GM20431 (cell line): ENCODE results near the gene CAPN9.
"Not testable (repeated sequence)": the region's sequence is repeated elsewhere in the genome, so short reads cannot be mapped to it uniquely, and the experiment has no call there.

Experiments
- in situ Hi-C: fragments of 300-500 bp; cut with MseI, MboI; formaldehyde crosslinking; loops from one replicate; pipeline ENCODE4 v1.15.0; 2020; ENCODE audit warnings: low sequenced_read_pairs; ENCODE audit not compliant: unreplicated experiment

The CAPN9 gene

DNA sequence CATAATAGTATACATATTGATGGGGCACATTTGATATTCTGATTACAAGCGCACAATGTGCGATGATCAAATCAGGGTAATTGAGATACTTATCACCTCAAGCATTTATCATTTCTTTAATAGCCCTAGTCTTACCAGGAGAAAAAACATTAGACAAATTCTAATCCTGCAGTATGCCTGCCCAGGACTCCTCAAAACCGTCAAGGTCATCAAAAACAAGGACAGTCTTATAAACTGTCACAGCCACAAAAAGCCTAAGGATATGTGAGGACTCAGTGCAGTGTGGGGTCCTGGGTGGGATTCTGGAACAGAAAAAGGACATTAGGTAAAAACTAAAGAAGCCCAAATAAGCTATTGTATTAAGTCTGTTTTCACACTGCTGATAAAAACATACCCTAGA, 19.1 kb downstream of the CAPN9 start:
- in situ Hi-C loops: no loop called here

DNA sequence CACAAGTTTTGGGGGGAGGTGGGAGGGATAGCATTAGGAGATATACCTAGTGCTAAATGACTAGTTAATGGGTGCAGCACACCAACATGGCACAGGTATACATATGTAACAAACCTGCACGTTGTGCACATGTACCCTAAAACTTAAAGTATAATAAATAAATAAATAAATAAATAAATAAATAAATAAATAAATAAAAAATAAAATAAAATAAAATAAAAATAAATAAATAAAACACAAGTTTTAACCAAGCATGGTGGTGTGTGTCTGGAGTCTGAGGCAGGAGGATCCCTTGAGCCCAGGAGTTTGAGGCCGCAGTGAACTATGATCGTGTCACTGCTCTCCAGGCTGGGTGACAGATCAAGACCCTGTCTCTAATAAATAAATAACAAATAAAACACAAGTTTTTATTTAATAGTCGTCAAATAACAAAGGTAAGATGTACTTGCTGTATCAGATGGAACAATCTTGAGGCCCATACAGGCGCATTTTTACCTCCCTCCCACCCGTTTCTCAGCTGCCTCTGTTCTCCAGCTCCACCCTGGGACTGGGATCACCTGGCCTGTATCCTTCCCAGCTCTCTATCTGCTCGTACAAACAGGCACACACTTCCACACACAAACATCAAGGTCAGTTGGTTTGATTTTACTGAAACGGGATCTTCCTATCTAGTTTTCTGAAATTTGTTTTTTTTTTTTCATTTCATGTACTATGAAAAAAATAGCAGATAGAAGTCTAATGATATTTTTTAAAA, 20.8 kb downstream of the CAPN9 start:
- in situ Hi-C loops: not testable (repeated sequence)

DNA sequence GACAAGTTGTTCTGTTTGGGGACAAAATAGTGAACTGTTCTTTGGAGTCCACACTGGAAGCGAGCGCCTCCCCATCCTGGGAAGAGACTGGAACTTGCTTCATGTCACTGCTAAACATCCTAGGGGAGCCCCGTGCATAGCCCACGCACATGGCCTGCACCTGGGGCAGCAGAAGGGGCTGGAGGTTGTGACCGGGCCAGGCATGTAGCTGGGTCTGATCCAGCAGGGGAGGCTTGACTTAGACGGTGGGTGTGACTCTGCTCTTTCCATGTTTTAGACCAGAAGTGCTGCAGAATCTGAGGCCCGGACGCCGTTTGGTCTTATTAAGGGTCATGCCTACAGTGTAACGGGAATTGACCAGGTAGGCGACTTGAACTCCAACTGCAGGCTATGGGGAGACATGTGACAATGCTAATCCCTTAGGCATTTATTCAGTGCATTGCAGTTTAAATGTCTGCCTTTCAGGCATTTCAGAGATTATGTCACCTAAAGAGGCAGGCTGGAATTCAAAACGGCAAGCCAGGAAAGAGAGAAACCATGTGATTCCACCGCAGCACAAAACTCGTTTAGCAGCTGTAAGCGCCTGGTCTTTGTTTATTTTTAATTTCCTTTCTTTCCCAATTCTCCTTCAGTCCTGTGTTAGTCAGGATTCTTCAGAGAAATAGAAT, 21.8 kb downstream of the CAPN9 start:
- in situ Hi-C loops: no loop called here

DNA sequence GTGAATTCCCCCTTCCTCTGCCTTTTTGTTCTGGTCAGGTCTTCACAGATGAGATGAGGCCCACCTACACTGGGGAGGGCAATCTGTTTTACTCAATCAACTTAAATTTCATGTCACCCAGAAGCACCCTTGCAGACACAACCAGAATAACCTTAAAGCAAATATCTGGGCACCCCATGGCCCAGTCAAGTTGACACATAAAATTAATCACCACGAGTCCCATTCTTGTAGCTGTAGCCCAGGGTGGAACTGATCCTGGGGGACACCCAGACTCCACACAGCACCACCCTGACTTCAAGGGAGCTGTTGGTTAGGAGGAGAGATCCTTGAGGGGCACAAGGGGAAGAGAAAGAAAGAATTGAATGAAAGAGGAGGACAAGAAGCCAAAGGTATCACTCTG, 23.1 kb downstream of the CAPN9 start:
- in situ Hi-C loops: no loop called here

- in situ Hi-C loops: no loop called here
Observed at GRCh38 chr1:230771773-230772354, 24.7 kb downstream of the CAPN9 start.

GRCh38 chr1:230772457-230773395, 25.5 kb downstream of the CAPN9 start:
- in situ Hi-C loops: no loop called here

DNA sequence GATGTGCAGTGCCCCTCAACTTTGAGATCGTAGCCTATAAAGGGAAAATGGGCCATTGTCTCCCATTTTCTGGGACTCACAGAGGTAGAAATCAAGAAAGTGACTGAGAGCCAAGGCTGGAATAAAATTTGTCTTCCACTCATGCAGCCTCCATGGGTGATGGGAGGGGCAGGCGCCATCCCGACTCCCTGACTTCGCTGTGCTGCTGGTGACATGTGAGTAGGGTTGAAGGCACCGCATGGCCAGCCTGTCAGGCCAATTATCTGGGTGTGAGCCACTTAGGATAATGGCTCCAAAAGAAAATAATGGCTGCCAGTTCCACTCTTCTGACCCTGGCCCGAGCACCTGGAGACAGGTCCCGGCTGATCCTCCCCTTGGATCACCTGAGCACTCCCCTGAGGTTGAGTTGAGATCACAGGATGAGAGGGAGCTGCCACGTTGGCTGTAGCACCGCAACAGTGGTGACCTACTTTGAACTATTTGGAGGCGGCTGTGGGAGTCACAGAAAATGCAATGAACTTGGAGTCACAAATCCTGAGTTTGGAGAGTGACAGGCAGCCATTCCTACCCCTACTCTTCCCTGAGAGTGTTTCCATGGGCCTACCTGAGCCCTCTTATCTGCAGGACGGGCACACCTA, 26.3 kb downstream of the CAPN9 start:
- in situ Hi-C loops: no loop called here

DNA sequence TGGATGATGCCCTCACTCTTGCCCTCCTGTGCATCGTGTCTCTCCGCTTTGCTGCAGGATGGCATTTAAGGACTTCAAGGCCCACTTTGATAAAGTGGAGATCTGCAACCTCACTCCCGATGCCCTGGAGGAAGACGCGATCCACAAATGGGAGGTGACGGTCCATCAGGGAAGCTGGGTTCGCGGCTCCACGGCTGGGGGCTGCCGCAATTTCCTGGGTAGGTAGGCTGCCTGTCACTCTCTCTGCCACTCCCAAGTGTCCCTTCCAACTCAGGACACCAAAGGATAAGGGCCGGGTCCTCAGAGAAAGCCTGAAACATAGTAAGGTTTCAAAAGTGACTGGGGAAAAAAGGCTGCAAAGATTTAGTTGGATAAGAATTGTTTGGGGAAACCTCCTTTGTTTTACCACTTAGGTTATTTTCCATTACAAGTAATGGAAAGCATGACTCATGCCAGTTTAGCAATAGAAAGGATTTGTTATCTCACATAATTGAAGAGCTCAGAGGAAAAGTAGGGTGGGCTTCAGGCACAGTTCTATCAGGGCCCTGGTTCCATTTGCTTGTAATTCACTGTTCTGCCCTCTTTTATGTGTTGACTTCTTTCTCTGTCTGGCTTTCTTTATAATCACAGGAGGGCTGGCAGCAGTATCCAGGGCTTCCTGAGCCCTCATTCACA, 31.9 kb downstream of the CAPN9 start:
- in situ Hi-C loops: no loop called here

DNA sequence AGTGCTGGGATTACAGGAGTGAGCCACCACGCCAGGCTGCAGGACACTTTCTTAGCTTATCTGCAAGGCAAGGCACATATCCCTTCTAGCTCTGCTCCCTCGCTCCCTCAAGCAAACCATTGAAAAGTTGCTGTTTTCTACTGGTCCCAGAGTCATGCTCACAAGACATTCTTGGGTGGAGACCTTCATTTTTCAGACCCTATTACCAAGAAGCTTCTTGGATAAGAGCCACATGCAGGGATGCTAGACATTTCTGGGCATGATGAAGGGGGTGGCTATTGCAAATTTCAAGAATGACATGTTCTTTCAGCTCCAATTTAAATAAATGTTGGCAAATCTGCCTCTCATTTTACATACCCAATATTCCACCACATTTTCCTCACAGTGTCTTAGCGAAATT, 33.9 kb downstream of the CAPN9 start:
- in situ Hi-C loops: no loop called here

- in situ Hi-C loops: no loop called here
Observed at GRCh38 chr1:230781594-230781993, 34.4 kb downstream of the CAPN9 start.

DNA sequence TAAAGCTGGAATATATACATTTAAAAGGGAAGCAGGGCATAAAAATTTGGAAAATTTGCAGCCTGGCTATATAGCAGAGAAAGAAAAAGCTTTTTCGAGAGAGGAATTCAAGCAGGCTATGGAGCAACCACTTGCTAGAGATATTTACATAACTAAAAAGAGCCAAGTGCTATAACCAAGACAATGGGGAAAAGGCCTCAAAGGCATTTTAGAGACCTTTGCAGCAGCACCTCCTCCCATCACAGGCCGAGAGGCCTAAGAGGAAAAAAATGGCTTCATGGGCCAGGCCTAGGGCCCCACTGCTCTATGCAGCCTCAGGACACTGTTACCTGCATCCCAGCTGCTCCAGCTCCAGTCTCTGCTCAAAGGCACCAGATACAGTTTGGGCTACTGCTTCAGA, 37.0 kb downstream of the CAPN9 start:
- in situ Hi-C loops: no loop called here

DNA sequence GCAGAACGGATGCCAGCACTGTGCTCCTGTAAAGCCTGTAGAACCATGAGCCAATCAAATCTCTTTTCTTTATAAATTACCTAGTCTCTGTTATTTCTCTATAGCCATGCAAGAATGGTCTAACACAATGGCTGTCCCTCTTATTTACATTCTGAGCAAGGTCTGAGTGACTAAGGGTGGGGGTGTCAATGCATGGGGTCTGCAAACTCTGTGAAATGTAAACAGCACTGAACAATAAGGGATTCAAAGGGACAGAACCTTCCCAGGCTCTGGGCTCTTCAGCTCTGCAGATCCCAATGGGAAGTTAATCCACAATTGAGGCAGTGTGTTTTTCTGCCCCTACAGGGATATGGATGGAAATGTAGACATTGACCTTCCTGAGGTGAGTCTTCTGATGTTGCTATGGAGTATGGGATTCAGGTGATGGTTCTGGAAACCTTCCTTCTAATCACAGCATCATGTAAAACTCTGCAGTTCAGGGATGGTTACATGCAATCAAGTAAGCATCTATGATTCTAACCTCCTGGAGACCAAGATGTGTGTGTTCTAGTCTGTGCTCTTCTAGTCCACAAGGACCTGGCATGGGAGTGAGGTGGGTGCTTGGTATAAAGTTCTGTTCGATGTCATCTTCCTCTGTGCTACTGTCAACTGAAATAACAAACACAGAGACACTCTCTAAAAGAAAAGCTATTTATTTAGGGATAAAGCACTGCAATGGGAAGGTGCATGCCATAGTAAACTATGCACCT, 38.6 kb downstream of the CAPN9 start:
- in situ Hi-C loops: no loop called here

- in situ Hi-C loops: no loop called here
Observed at GRCh38 chr1:230786385-230786753, 39.2 kb downstream of the CAPN9 start.

GRCh38 chr1:230787471-230787870, 40.3 kb downstream of the CAPN9 start:
- in situ Hi-C loops: no loop called here

DNA sequence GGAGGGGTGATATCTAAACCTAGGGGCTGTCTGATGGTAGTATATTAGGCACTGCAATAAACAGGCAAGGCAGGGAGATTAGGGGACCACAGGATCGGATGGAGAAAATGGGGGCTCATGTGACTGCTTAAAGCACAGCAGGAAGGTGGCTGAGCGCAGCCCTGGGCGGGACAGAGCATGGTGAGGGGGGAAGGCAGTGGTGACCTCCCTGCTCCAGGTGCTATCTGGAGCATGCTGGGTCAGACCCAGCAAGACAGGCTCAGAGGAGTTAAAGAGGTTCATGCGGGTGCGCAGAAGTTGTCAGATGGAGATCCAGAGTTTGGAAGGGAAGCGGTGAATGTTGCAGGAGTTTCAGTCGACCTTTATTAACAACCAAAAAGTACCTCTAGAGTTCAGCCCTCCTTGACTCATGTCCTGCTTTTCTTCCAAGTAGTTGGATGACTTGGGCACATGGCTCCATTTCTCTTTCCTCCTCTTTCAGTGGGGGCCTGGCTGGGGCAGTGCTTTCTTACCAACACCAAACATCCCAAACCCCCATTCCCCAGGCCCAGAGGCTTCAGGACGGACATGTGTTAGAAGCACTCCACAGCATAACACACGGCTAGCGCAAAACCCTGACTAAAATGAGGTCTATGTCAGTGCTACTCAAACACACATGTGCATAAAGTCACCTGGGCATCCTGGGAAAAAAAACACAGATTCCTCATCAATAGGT, 41.5 kb downstream of the CAPN9 start:
- in situ Hi-C loops: no loop called here

DNA sequence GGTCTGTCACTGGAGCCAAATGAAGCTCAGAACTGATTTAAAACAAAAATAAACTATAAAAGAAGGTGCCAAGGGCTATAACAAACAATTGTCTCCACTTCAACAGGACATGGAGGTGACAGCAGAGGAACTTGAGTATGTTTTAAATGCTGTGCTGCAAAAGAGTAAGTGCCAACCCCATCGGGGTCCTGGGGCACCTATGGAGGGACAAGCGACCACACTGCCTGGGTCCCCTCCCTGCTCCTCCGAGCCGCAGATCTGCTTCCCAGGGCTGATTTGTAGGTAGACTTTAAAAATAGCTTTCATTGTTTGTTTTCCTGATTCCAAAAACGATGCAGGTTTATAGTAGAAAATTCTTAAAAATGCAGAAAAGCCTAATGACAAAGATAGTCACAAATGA, 42.8 kb downstream of the CAPN9 start:
- in situ Hi-C loops: no loop called here

- in situ Hi-C loops: no loop called here
Observed at GRCh38 chr1:230791986-230792564, 44.9 kb downstream of the CAPN9 start.
